Uterus (tissue), 2 donors: ENCODE measurements around the gene PSORS1C1.
"Not testable (repeated sequence)": the region's sequence is repeated elsewhere in the genome, so short reads cannot be mapped to it uniquely, and the experiment has no call there.

ENCODE experiments used
- POLR2A ChIP-seq, 2 donors: fragments of 450-650 bp; IDR thresholded peaks; one replicate each; pipeline ENCODE4 v1.6.1; 2016; ENCODE audit warnings: antibody characterized with exemption in 2 of 2, mild to moderate bottlenecking in 1 of 2, moderate library complexity in 1 of 2
- TF ChIP-seq, protein P1 (sequence below), 4 experiments: fragments of 200-600 bp in 2 of 4; fragments of 450-650 bp in 2 of 4; sonication (generic) in 2 of 4; IDR thresholded peaks; one replicate each; pipeline ENCODE4 v1.5.1; 2016 to 2019; ENCODE audit warnings: antibody characterized with exemption in 4 of 4, mild to moderate bottlenecking in 2 of 4, moderate library complexity in 1 of 4

DNA sequence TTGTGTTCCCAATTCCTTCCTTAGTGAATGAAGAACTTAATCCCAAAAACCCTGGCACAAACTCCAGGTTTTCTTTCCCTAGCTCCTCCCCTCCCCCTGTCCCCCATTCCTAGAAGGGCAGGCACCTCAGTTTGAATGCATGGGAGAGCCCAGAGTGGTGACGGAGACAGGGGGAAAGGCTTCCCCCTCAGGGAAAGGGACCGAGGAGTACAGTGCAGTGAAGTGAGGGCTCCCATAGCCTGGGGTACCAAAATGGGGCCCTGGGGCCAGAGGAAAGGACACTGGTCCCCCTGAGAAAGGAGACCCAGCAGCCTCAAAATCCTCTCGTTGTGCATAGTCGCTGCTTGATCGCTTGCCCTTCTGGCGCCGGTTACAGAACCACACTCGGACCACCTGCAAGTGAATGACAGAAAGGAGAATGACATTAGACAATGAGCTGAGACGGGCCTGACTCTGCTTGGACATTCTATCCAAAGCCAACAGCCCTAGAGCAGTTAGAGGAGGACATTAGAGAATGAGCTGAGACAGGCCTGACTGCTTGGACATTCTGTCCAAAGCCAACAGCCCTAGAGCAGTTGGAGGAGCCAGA lies 50.0 kb downstream of the PSORS1C1 start:
- TF ChIP-seq, protein P1, sequence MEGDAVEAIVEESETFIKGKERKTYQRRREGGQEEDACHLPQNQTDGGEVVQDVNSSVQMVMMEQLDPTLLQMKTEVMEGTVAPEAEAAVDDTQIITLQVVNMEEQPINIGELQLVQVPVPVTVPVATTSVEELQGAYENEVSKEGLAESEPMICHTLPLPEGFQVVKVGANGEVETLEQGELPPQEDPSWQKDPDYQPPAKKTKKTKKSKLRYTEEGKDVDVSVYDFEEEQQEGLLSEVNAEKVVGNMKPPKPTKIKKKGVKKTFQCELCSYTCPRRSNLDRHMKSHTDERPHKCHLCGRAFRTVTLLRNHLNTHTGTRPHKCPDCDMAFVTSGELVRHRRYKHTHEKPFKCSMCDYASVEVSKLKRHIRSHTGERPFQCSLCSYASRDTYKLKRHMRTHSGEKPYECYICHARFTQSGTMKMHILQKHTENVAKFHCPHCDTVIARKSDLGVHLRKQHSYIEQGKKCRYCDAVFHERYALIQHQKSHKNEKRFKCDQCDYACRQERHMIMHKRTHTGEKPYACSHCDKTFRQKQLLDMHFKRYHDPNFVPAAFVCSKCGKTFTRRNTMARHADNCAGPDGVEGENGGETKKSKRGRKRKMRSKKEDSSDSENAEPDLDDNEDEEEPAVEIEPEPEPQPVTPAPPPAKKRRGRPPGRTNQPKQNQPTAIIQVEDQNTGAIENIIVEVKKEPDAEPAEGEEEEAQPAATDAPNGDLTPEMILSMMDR (IDR thresholded peaks at IDR 0.05), result not testable (repeated sequence)
- not testable (repeated sequence) for TF ChIP-seq POLR2A (IDR thresholded peaks at IDR 0.05)
